IPS-NIHi7 (cell line): Measurements from ENCODE around the gene LAIR1.
"Not testable (repeated sequence)": the region's sequence is repeated elsewhere in the genome, so short reads cannot be mapped to it uniquely, and the experiment has no call there.

ENCODE experiments used
- DNase-seq: peaks from one replicate; pipeline ENCODE4 v3.0.0; 2012; ENCODE audit warnings: mixed read lengths; ENCODE audit errors: extremely low spot score

The LAIR1 gene

GRCh38 chr19:54376610-54377285 is 12.0 kb upstream of the LAIR1 start:
- no peak for DNase-seq

GRCh38 chr19:54375181-54375938 is 10.6 kb upstream of the LAIR1 start:
- DNase-seq: not testable (repeated sequence)

GRCh38 chr19:54373781-54374631 is 9.3 kb upstream of the LAIR1 start:
- no peak for DNase-seq

GRCh38 chr19:54371453-54371852 is 6.7 kb upstream of the LAIR1 start:
- not testable (repeated sequence) for DNase-seq

- not testable (repeated sequence) for DNase-seq
These were observed 5.7 kb upstream of the LAIR1 start for GRCh38 chr19:54370434-54370796.

- not testable (repeated sequence) for DNase-seq
These were observed 5.1 kb upstream of the LAIR1 start for GRCh38 chr19:54369688-54370433.

- DNase-seq: no peak
These were observed 4.5 kb upstream of the LAIR1 start for GRCh38 chr19:54369082-54369687.

GRCh38 chr19:54366811-54367210 is 2.1 kb upstream of the LAIR1 start:
- DNase-seq: no peak

GRCh38 chr19:54365798-54366197 is 1.1 kb upstream of the LAIR1 start:
- DNase-seq: not testable (repeated sequence)

- DNase-seq: not testable (repeated sequence)
These were observed 2.9 kb downstream of the LAIR1 start for GRCh38 chr19:54361680-54362422.

GRCh38 chr19:54359149-54359820 is 5.4 kb downstream of the LAIR1 start:
- not testable (repeated sequence) for DNase-seq

- no peak for DNase-seq
These were observed 7.3 kb downstream of the LAIR1 start for GRCh38 chr19:54357381-54357780.

- DNase-seq: no peak
These were observed 8.2 kb downstream of the LAIR1 start for GRCh38 chr19:54356444-54357056.

- DNase-seq: no peak
These were observed 9.1 kb downstream of the LAIR1 start for GRCh38 chr19:54355675-54356074.

GRCh38 chr19:54354761-54355160 is 10.0 kb downstream of the LAIR1 start:
- no peak for DNase-seq

GRCh38 chr19:54352546-54352945 is 12.2 kb downstream of the LAIR1 start:
- DNase-seq: no peak

- no peak for DNase-seq
These were observed 12.7 kb downstream of the LAIR1 start for GRCh38 chr19:54352041-54352440.

GRCh38 chr19:54351474-54351873 is 13.3 kb downstream of the LAIR1 start:
- DNase-seq: no peak

- DNase-seq: no peak
These were observed 18.8 kb downstream of the LAIR1 start for GRCh38 chr19:54345938-54346386.
